M059J (cell line): Measurements from ENCODE around the gene ADGRA3. TPM values are rescaled to one million over a fixed set of nuclear protein-coding genes. Genes with fewer than 3 reads are reported as not detected.

Source experiments
- DNase-seq: peaks from one replicate; pipeline ENCODE4 v3.0.0-alpha.2; 2012; ENCODE audit warnings: low read depth
- total RNA-seq: library from RNA; depleted of rRNA; stranded (reverse); fragments of >200 nt; shearing (Covaris generic); gene quantifications from 2 replicates; pipeline ENCODE4 v1.2.3, GENCODE V29; 2014; rRNA removed

The ADGRA3 gene
- total RNA-seq, 1 experiment from 2014 or later = 22.4 TPM

GRCh38 chr4:22372986-22373385 is 142.9 kb downstream of the ADGRA3 start:
- no peak for DNase-seq

DNA sequence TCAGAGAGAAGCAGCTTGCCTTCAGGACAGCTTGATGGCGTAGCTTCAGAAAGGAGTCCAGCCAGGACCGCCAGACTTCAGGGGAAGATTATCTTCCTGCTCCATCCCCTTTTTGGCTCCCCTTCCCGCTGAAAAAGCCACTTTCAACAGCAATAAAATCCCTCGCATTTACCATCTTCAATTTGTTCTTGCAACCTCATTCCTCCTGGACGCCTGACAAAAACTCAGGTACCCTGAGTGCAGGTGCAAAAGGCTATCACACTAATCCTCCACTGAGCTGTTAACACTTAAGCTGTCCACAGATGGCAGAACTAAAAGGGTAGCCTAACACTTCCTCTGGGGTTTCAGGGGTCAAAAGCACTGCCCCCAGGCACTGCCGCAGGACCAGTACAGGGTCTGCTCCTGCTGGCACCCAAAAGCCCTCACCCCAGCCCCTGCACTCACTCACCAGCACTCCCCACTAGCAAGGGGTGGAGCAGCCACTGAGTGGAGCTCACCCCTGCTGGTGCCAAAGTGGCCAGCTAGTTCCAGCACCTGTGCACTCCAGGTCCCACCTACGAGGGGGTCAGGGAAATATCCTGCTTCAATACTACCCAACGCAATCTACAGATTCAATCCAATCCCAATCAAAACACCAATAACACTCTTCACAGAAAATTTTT is 145.8 kb downstream of the ADGRA3 start:
- DNase-seq = no peak

- DNase-seq = no peak
These were observed 152.1 kb downstream of the ADGRA3 start for GRCh38 chr4:22363787-22364186.

DNA sequence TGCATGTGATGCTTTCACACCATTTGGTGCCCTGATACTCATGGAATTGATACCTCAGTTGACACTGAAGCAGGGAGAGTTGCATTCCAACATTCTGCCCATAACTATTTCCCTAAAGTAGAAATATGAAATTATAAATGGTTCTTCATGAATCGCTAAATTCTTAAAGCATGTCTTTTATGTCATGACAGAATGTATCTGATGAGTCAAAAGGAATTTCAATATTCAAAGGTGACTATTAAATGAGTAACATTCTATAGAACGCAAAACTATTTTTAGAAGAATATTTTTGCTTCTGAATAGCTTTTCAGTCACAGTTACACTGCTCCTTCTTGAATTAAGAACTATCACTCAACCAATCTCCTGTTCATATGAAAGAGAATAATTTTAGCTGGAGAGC is 152.8 kb downstream of the ADGRA3 start:
- DNase-seq = no peak

GRCh38 chr4:22356987-22357596 is 158.8 kb downstream of the ADGRA3 start:
- DNase-seq = peak; percentile 33

GRCh38 chr4:22348410-22348809 is 167.5 kb downstream of the ADGRA3 start:
- no peak for DNase-seq

DNA sequence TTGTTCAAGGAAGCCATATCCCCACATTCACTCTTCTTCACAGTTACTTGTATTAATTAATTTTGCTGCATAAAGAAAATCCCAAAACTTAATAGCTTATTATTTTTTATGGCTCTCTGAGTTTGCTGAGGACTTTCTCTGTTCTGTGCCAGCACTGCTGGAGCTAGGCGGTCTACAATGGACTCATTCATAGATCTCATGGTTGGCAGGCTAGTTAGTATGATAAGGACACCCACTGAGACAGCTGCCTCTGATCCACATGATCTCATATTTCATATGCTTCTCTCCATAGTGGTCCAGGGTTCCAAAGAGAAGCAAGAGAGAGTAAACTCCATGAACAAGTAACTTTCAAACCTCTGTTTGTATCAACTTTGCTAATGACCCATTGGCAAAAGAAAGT is 170.2 kb downstream of the ADGRA3 start:
- no peak for DNase-seq

DNA sequence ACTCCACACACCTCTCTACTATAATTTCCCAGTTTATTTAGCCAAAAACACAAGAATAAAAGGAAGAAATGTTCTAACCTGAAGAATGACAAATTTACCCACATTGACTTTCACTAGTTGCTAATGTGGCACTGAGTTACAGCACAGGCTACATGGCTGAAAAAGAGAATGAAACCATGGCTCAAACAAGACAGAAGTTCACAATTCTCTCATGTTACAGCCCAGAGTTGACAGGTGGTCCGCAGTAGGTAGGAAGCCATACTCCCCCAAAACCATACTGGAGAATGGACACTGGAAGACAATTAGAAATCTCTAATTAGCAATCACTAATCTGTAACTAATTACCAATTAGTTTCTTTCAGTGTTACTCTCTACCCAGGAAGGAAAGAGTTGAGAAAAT is 170.8 kb downstream of the ADGRA3 start:
- DNase-seq = no peak

DNA sequence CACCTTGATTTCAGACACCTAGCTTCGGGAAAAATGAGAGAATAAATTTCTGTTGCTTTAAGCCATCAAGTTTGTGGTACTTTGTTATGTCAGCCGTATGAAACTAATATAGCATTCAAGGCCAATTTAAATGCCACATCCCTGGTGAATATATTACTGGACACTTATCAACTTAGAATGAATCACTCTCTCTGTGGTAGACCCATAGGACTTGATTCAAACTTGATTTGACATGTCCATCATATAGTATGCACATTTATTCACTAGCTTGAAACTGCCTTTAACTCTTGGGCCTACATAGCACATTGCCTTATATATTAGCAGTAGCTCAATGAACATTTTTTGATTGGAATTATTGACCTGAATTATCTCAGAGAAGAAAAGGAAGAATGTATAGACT is 172.3 kb downstream of the ADGRA3 start:
- DNase-seq = no peak

- no peak for DNase-seq
These were observed 176.4 kb downstream of the ADGRA3 start for GRCh38 chr4:22339491-22339890.

- no peak for DNase-seq
These were observed 177.1 kb downstream of the ADGRA3 start for GRCh38 chr4:22338796-22339195.

Other genes starting within 250 kb of the ADGRA3 start
- not detected in 2 replicates for gene GBA3, start 176.9 kb upstream of the ADGRA3 start, total RNA-seq